Cardiac fibroblast (primary cell): Measurements from ENCODE around the gene RPL9.
A peak's percentile ranks its signal among the peaks of the same experiment; 100 is the strongest.

Experiments
- DNase-seq, 2 donors: peaks; one replicate each; pipeline versions ENCODE4 v3.0.0 to v3.0.0-alpha.2; 2010; ENCODE audit warnings: low read depth in 2 of 2
- H3K4me3 ChIP-seq, 2 donors: replicated peaks in 1 of 2; 1 replicate in 1 of 2; 2 replicates in 1 of 2; pipeline ENCODE4 v1.5.1; 2011; ENCODE audit warnings: low read depth in 2 of 2, low read length in 2 of 2, mild to moderate bottlenecking in 2 of 2, moderate library complexity in 1 of 2
- CTCF ChIP-seq: IDR thresholded peaks from one replicate; pipeline ENCODE4 v1.5.1; 2011; ENCODE audit warnings: low read depth, mild to moderate bottlenecking, low read length, inconsistent platforms

The RPL9 gene

GRCh38 chr4:39495446-39496213 lies 36.9 kb upstream of the RPL9 start:
- TF ChIP-seq CTCF = no peak
- H3K4me3 ChIP-seq = no peak overlapping the region
- DNase-seq = peak; percentile 22 to 23

- H3K4me3 ChIP-seq = no peak overlapping the region
- no peak for DNase-seq
- TF ChIP-seq CTCF = no peak
Observed at GRCh38 chr4:39494354-39494753, 35.6 kb upstream of the RPL9 start.

GRCh38 chr4:39490322-39490721 lies 31.6 kb upstream of the RPL9 start:
- DNase-seq = no peak
- no peak for TF ChIP-seq CTCF
- no peak overlapping the region for H3K4me3 ChIP-seq

- no peak overlapping the region for H3K4me3 ChIP-seq
- no peak for DNase-seq
- no peak for TF ChIP-seq CTCF
Observed at GRCh38 chr4:39486221-39486804, 27.6 kb upstream of the RPL9 start.

- TF ChIP-seq CTCF = no peak
- no peak for DNase-seq
- H3K4me3 ChIP-seq = no peak overlapping the region
Observed at GRCh38 chr4:39484582-39485272, 26.0 kb upstream of the RPL9 start.

- TF ChIP-seq CTCF = no peak
- no peak overlapping the region for H3K4me3 ChIP-seq
Observed at GRCh38 chr4:39480902-39481695, 22.4 kb upstream of the RPL9 start.

More at GRCh38 chr4:39480902-39481695, 22.4 kb upstream of the RPL9 start:
- DNase-seq = no peak
